GM20000 (cell line): Measurements from ENCODE around the gene PARP15.
A peak's percentile ranks its signal among the peaks of the same experiment; 100 is the strongest.
"Not testable (repeated sequence)": the region's sequence is repeated elsewhere in the genome, so short reads cannot be mapped to it uniquely, and the experiment has no call there.

Experiments used
- DNase-seq: peaks from one replicate; pipeline ENCODE4 v3.0.0; 2012; ENCODE audit warnings: low spot score
- CTCF ChIP-seq: IDR thresholded peaks from 2 replicates; pipeline ENCODE4 v1.5.1; 2012; ENCODE audit warnings: mild to moderate bottlenecking, control low read depth; ENCODE audit errors: extremely low read depth, missing control alignments

PARP15 gene

GRCh38 chr3:122559906-122560305 lies 17.5 kb upstream of the PARP15 start:
- no peak for DNase-seq

GRCh38 chr3:122560680-122561079 lies 16.8 kb upstream of the PARP15 start:
- peak; percentile 79 for DNase-seq
- TF ChIP-seq CTCF = peak; percentile 31

More at GRCh38 chr3:122559906-122560305, 17.5 kb upstream of the PARP15 start:
- TF ChIP-seq CTCF = no peak

- DNase-seq = no peak
Observed at GRCh38 chr3:122562923-122563716, 14.3 kb upstream of the PARP15 start.

GRCh38 chr3:122563717-122564025 lies 13.8 kb upstream of the PARP15 start:
- peak; percentile 34 for DNase-seq
- no peak for TF ChIP-seq CTCF

More at GRCh38 chr3:122562923-122563716, 14.3 kb upstream of the PARP15 start:
- no peak for TF ChIP-seq CTCF

- peak; percentile 75 for DNase-seq
- no peak for TF ChIP-seq CTCF
Observed at GRCh38 chr3:122564155-122564912, 13.1 kb upstream of the PARP15 start, which contains the start of the genes DTX3L and PARP9. DTX3L (plus strand) TSS chr3:122564338; CDS start chr3:122564427, 89 bp downstream. PARP9 (minus strand) TSS chr3:122564300; CDS start chr3:122559620, 4,680 bp downstream.

- not testable (repeated sequence) for DNase-seq
Observed at GRCh38 chr3:122568131-122568530, 9.3 kb upstream of the PARP15 start.

GRCh38 chr3:122568755-122569154 lies 8.7 kb upstream of the PARP15 start:
- TF ChIP-seq CTCF = no peak
- DNase-seq = no peak
